ENCODE results near the gene RBM20. TPM values are rescaled to one million over a fixed set of nuclear protein-coding genes. Genes with fewer than 3 reads are reported as not detected.

Gene RBM20
- total RNA-seq, 1 donor: 1.0 TPM

DNA sequence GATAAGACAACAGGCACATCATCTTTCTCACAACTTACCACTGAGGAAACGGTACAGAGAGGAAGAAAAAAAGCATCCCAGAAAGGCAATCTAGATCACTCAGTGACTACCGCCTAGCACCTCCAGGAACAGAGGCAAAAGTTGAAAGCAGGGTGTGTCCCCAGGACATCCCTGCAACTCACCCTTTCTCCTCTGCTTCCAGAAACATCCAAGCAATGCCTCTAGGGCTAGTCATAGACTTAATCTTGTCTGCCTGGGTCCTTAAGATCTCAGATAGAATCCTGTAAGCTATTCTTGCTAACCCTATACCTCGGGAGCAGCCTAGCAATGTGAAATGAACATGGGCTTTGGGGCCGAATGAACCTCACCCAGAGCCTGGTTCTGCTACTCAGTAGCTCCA is 208.8 kb downstream of the RBM20 start:
- Histone ChIP-seq H3K9me3 (ENCODE audit: low read depth, low read length) (no peaks in the 10 kb centered on the region), H3K4me3 (ENCODE audit: low read length) (no peak overlapping the region), H3K4me1 (ENCODE audit: insufficient read depth, low read length) (peaks cover 63% of the 10 kb centered on the region), H3K27me3 (ENCODE audit: insufficient read depth, low read length) (no peaks in the 10 kb centered on the region)

DNA sequence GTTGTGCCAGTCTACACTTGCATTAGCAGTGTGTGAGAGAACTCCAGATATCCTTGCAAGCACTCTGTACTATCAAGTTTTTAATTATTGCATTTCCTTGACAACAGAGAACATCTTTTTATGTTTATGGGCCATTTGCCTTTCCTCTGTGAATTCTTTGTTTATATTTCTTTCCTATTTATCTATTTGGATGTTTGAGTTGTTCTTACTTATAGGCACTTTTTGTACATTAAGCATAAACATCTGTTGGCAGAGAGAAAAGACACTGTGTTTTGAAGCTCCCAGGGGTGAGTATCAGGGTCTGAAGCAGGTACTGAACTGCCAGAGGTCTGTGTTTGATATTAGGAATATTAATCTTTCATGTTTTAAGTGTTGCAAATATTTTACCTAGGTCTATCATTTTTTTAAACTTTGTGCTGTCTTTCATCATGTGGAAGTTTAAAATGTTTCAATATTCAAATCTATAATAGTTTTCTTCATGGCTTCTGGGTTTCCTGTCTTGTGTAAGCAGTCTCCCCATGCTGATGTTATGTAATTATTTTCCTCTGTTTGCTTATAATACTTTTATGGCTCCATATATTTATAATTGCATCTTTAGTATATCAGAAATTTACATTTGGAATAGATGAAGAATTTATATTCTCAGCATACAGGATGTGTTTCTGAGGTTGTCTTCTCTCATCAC is 209.9 kb downstream of the RBM20 start:
- no peaks in the 10 kb centered on the region for H3K9me3 ChIP-seq (ENCODE audit: low read depth, low read length)
- H3K27me3 ChIP-seq (ENCODE audit: insufficient read depth, low read length): no peaks in the 10 kb centered on the region
- H3K4me1 ChIP-seq (ENCODE audit: insufficient read depth, low read length): peaks cover 74% of the 10 kb centered on the region
- no peak overlapping the region for H3K4me3 ChIP-seq (ENCODE audit: low read length)

DNA sequence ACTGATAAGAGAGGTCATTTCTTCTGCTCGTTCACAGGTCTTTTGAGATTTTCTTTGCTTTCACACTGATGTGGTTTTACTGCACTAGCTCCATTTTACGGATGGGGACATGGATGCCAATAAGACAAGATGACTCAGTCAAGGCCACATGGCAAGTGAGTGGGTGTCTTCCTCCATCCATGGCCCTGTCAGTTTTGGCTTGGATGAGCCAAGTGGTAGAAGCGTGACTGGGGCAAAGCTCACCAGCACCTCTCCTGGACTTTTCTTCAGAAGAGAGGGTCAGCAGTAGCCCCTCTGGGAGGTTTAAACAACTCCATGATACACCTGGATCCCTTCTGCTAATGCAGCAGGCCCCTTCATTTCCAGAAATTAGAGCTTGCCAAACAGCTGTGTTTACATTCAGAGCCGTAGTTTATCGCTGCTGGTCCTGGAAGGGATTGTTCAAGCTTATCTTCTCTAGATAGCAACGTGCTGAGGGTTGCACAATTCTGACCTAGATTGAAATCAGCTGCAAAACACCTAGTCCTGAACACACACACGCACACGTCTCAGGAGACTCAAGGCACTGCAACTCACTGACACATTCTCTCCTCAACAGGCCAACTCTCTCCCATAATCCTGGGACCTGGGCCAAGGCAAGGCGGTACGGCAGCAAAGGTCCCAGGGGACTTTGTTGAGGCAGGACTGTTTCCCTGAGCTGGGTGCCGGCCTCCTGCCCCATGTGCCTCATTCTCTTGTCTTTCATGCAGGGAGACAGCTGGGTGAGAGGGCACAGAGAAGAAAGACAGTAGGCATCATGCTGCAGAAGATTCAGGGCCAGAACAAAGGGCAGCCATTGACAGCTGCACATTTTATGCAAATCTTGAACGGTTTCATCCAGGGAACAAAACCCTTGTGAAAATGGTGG is 213.4 kb downstream of the RBM20 start:
- Histone ChIP-seq H3K27me3 (ENCODE audit: insufficient read depth, low read length) (no peaks in the 10 kb centered on the region), H3K4me1 (ENCODE audit: insufficient read depth, low read length) (peaks cover 77% of the 10 kb centered on the region), H3K4me3 (ENCODE audit: low read length) (no peak overlapping the region), H3K9me3 (ENCODE audit: low read depth, low read length) (no peaks in the 10 kb centered on the region)

DNA sequence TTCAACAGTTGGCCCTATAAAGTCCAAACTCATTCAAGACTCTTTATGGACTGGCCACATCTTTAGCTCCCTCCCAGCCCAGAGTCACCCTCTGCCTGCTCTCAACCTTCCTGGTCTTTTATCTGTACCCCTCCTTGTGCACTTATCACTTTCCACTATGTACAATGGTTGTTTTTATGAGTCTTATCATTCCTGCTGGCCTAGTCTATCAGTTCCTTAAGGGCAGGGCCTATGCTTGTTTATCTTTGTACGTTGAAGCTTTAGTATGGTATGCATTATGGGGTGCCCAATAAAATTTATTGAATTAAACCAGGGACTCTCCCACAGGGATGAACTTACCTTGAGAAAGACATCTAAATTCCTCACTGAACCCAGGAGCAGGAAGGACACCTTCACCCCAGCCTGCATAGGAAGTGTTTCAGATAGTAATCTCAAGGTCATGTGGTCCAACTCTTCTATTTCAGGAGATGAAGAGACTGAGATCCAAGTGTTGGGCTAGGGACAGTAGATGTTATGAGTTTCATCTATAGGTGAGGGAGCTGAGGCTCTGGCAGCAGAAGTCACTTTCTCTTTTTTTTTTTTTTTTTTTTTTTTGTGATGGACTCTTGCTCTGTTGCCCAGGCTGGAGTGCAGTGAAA is 214.3 kb downstream of the RBM20 start:
- Histone ChIP-seq H3K4me3 (ENCODE audit: low read length) (no peak overlapping the region), H3K4me1 (ENCODE audit: insufficient read depth, low read length) (peaks cover 78% of the 10 kb centered on the region)

DNA sequence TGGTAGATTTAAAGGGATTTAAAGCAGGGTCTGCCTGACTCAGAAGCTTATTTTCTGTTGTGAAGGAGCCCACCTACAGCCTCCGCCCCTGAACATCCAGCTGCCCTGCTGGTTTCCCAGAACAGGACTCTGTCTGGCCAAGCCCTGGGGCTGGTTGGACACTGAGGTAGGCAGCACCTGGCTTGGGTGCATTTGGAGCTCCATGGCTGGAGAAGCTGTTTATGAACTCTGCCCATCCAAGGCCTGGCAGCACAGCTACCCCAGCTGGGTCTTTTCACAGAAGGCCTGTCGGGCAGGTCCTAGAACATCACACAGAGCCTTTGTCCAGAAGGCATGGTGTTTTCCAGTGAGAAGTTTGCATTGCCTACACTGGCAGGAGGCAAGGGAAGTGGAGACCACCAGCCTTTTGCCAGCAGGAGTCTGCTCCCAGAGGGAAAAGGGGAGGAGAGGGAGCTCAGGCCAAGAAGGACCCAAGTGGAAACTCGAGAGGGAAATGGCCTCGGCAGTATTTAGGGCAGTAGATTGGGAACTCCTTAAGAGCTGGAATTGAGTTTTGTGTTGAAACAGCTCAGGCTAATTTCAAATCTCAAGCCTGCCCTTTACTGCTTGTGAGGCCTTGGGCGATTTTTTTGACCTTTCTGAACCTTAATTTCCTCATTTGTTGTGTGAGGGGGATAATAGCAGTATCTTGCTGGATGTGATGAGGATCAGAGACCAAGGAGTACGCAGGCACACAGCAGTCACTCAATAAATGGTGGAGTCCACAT is 215.3 kb downstream of the RBM20 start:
- H3K27me3 ChIP-seq (ENCODE audit: insufficient read depth, low read length): no peaks in the 10 kb centered on the region
- H3K4me3 ChIP-seq (ENCODE audit: low read length): no peak overlapping the region
- peaks cover 83% of the 10 kb centered on the region for H3K4me1 ChIP-seq (ENCODE audit: insufficient read depth, low read length)
- H3K9me3 ChIP-seq (ENCODE audit: low read depth, low read length): no peaks in the 10 kb centered on the region

More for the DNA sequence above, 214.3 kb downstream of the RBM20 start:
- Histone ChIP-seq H3K27me3 (ENCODE audit: insufficient read depth, low read length) (no peaks in the 10 kb centered on the region), H3K9me3 (ENCODE audit: low read depth, low read length) (no peaks in the 10 kb centered on the region)

DNA sequence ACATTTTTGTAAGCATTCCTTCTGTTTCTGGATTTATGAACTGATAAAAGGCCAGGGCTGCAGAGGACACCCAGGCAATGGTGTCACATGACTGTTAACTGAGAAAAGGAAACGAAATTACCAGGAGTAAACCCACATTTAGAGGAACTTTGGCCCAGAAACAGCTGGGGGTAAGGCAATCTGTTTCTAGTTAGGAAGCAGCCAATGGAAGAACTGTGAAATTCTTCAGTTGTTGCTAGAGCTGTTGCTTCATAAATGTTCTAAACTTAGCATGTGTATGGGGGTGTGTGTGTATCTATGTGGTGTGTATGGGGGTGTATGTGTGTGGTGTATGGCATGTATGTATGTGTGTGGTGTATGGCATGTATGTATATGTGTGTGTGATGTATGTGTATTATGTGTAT is 215.8 kb downstream of the RBM20 start:
- Histone ChIP-seq H3K9me3 (ENCODE audit: low read depth, low read length) (no peaks in the 10 kb centered on the region), H3K27me3 (ENCODE audit: insufficient read depth, low read length) (no peaks in the 10 kb centered on the region), H3K4me3 (ENCODE audit: low read length) (no peak overlapping the region), H3K4me1 (ENCODE audit: insufficient read depth, low read length) (peaks cover 85% of the 10 kb centered on the region)

DNA sequence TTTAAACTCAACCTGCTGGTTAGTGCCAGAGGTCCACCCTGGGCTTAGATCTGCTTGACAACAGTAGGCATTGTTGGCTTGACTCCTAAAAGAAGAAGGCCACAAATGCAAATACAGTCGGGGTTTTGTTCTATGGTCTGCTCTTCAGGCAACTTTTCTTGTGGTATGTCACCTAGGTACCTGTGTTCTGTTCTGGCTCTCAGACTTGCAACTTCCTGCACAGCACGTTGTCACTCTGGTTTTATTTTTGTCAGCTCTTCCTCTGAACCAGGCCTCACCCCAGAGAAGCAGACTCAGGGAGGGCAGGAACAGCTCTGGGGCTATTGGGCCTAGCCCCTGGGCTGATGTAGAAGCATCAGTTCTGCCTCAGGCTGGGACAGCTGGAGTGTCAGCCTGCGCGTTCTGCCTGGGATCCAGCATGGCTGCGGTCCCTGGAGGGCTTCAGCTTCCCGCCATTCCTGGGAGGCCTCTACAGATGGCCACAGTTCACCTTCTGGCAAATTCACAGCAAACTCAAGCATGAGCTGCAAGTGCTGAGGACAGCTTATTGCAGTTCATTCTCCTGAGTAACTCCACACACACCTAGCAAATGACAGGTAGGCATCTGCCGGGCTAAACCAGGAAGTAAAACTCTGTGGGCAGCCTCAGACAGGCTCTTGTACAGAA is 216.6 kb downstream of the RBM20 start:
- Histone ChIP-seq H3K27me3 (ENCODE audit: insufficient read depth, low read length) (no peaks in the 10 kb centered on the region), H3K4me3 (ENCODE audit: low read length) (no peak overlapping the region), H3K4me1 (ENCODE audit: insufficient read depth, low read length) (peaks cover 87% of the 10 kb centered on the region), H3K9me3 (ENCODE audit: low read depth, low read length) (no peaks in the 10 kb centered on the region)

DNA sequence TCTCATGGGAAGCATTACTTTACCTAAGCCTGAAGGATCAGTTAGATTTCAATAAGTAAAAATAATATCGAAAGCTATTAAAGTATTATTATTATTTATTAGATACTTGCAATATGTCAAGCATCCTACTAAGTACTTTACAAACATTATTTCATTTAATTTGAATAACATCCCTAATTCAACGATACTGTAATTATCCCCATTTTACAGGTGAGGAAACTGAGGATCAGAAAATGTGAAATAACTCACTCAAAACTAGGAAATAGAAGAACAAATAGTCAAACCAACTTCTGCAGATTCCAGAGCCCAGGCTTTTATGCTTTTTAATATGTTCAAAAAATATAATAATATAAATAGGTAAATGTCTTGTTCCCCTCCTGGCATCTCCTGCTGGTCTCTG is 217.3 kb downstream of the RBM20 start:
- Histone ChIP-seq H3K4me3 (ENCODE audit: low read length) (no peak overlapping the region), H3K27me3 (ENCODE audit: insufficient read depth, low read length) (no peaks in the 10 kb centered on the region), H3K9me3 (ENCODE audit: low read depth, low read length) (no peaks in the 10 kb centered on the region), H3K4me1 (ENCODE audit: insufficient read depth, low read length) (peaks cover 95% of the 10 kb centered on the region)

DNA sequence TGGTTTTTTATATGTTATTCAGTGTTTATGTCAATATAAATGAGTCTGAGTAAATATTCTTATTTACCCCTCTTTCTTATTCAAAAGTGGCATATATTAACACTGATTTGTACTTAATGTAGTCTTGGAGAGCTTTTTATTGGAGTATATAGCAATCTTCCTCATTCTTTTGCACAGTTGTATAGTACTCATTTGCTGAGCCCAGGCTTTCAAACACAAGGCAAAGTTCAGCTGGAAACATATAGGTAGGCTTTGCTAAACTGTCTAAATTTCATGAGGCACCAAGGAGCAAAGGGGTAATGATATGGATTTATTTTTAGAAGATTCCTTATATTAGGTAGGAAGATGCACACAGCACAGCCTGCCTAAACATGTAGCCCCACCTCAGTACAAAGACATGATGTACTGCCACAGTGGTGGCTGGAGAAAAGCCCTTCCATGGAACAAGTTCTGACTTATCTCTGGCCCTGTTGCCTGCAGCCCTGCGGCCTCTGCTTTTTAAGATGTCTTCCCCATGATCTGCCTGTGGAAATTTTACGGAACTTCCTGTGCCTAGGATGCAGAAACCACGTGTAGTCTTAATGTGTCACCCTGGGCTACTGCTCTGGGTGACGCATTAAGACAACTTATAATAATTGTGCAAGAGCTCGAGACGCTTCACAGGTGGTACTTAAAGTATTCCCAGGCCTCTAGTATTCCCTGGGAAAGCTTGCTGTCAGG is 218.0 kb downstream of the RBM20 start:
- no peak overlapping the region for H3K4me3 ChIP-seq (ENCODE audit: low read length)

DNA sequence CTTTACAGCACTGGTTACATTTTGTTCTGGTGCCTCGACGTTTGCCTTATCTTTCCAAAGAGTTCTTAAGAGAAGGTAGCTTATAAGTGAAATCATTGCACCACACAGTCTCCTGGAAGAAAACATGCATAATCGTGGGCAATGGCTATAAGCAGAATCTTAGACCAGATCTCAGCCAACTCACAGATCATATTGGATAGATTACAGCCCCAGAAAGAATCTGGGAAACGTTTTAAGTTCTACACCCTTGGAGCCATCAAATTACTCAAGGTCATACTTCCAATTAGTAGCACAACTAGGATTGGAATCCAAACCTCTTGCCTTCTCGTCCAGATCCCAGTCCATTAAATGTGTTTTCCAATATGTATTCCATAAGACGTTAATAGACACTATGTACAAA is 218.8 kb downstream of the RBM20 start:
- no peak overlapping the region for H3K4me3 ChIP-seq (ENCODE audit: low read length)
- H3K9me3 ChIP-seq (ENCODE audit: low read depth, low read length): no peaks in the 10 kb centered on the region
- H3K4me1 ChIP-seq (ENCODE audit: insufficient read depth, low read length): peaks cover 100% of the 10 kb centered on the region
- H3K27me3 ChIP-seq (ENCODE audit: insufficient read depth, low read length): no peaks in the 10 kb centered on the region

More for the DNA sequence above, 218.0 kb downstream of the RBM20 start:
- peaks cover 100% of the 10 kb centered on the region for H3K4me1 ChIP-seq (ENCODE audit: insufficient read depth, low read length)
- no peaks in the 10 kb centered on the region for H3K27me3 ChIP-seq (ENCODE audit: insufficient read depth, low read length)
- no peaks in the 10 kb centered on the region for H3K9me3 ChIP-seq (ENCODE audit: low read depth, low read length)

DNA sequence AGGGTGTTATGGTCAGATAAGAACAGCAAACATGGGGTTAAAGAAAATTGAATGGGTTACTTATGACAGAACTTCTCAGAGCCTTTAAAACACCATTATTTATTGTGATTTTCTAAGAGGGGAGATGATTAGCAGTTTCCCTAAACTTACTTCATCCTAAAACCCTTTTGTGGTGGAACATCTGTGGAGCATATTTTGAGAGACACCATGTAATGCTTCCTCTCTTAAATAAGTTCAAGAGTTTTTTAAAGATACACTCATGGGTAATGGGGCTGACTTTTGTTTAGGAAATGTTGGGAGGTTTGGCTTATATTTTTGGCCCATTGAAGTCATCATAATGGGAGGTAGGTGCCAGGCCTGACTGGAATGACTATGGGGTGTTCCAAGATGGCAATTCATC is 219.2 kb downstream of the RBM20 start:
- Histone ChIP-seq H3K4me3 (ENCODE audit: low read length) (no peak overlapping the region), H3K4me1 (ENCODE audit: insufficient read depth, low read length) (peaks cover 100% of the 10 kb centered on the region), H3K9me3 (ENCODE audit: low read depth, low read length) (no peaks in the 10 kb centered on the region), H3K27me3 (ENCODE audit: insufficient read depth, low read length) (no peaks in the 10 kb centered on the region)

DNA sequence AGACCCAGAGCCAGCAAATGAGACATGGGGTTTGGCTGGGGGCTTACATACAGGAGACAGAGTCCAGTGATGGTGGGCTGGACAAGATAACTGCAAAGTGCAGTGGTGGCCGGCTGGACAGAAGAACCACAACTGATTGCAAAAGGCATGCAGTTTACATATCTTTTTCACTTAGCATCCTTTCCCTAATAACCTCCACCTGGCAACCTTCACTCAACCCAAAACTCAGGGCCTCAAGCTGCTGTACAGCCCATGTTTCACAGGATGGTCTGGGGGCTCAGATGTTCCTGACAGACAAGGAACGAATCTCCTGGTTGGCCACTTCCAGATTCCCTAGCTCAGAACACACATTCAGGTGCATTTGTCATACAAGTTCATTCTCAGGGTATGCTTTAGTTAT is 219.8 kb downstream of the RBM20 start:
- Histone ChIP-seq H3K4me3 (ENCODE audit: low read length) (no peak overlapping the region), H3K27me3 (ENCODE audit: insufficient read depth, low read length) (no peaks in the 10 kb centered on the region), H3K9me3 (ENCODE audit: low read depth, low read length) (no peaks in the 10 kb centered on the region), H3K4me1 (ENCODE audit: insufficient read depth, low read length) (peaks cover 100% of the 10 kb centered on the region)

DNA sequence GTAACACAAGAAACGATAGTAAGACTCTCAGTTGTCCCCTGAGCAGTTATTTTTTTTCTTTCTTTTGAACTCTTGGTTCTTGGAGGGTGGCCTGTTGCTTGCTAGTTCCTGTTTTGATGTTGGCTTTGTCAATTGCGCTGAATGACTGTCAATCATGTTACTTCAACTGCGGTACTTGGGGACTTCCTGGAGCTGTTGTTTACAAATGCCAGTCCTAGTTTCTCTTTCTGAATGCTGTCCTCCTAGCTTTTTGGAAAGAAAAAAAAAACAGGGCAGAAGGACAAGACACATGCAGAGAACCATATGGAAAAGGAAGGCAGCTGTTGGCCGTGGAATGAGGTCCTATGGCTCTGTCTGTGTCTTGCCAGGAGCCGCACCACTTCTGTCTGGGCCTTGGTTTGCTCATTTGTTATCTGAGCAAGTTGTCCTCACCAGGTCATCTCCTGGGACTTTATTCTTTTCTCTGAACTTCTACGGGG is 220.6 kb downstream of the RBM20 start:
- no peaks in the 10 kb centered on the region for H3K27me3 ChIP-seq (ENCODE audit: insufficient read depth, low read length)
- no peaks in the 10 kb centered on the region for H3K9me3 ChIP-seq (ENCODE audit: low read depth, low read length)
- H3K4me1 ChIP-seq (ENCODE audit: insufficient read depth, low read length): peaks cover 100% of the 10 kb centered on the region
- no peak overlapping the region for H3K4me3 ChIP-seq (ENCODE audit: low read length)
